Measurements from ENCODE around the gene TBC1D9.

Gene TBC1D9

GRCh38 chr4:140635606-140636005, 120.6 kb downstream of the TBC1D9 start:
- Histone ChIP-seq H4K20me1 (ENCODE audit: low read depth, low read length) (no peaks in the 10 kb centered on the region), H3K27me3 (ENCODE audit: low read length) (no peaks in the 10 kb centered on the region), H3K4me2 (ENCODE audit: low read depth, low read length, poor library complexity, severe bottlenecking) (no peak overlapping the region), H3K27ac (ENCODE audit: low read depth, low read length) (no peak overlapping the region), H3K9ac (ENCODE audit: low read length) (no peak overlapping the region), H3K79me2 (ENCODE audit: insufficient read depth, low read length) (no peaks in the 10 kb centered on the region), H3K4me3 (ENCODE audit: insufficient read depth, low read length, poor library complexity, severe bottlenecking) (no peak overlapping the region), H3K9me2 (replicated peaks; ENCODE audit: insufficient read depth, low read length) (no peaks in the 10 kb centered on the region), H3K9me3 (ENCODE audit: insufficient read depth, low read length) (no peaks in the 10 kb centered on the region), H2AFZ (ENCODE audit: low read depth, low read length, severe bottlenecking) (no peak overlapping the region), H3K36me3 (ENCODE audit: low read length) (no peaks in the 10 kb centered on the region), H3F3A (ENCODE audit: insufficient read depth) (no peaks in the 10 kb centered on the region)
- no peak for TF ChIP-seq EZH2phosphoT487 (conservative IDR thresholded peaks at IDR 0.05; ENCODE audit: low read length)
- TF ChIP-seq, protein P1, sequence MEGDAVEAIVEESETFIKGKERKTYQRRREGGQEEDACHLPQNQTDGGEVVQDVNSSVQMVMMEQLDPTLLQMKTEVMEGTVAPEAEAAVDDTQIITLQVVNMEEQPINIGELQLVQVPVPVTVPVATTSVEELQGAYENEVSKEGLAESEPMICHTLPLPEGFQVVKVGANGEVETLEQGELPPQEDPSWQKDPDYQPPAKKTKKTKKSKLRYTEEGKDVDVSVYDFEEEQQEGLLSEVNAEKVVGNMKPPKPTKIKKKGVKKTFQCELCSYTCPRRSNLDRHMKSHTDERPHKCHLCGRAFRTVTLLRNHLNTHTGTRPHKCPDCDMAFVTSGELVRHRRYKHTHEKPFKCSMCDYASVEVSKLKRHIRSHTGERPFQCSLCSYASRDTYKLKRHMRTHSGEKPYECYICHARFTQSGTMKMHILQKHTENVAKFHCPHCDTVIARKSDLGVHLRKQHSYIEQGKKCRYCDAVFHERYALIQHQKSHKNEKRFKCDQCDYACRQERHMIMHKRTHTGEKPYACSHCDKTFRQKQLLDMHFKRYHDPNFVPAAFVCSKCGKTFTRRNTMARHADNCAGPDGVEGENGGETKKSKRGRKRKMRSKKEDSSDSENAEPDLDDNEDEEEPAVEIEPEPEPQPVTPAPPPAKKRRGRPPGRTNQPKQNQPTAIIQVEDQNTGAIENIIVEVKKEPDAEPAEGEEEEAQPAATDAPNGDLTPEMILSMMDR (IDR thresholded peaks at IDR 0.05; ENCODE audit: insufficient read depth, low read length, poor library complexity, severe bottlenecking): no peak

GRCh38 chr4:140633951-140634350, 122.2 kb downstream of the TBC1D9 start:
- no peaks in the 10 kb centered on the region for H3K27me3 ChIP-seq (ENCODE audit: low read length)
- no peak overlapping the region for H3K4me3 ChIP-seq (ENCODE audit: insufficient read depth, low read length, poor library complexity, severe bottlenecking)
- H3K27ac ChIP-seq (ENCODE audit: low read depth, low read length): no peak overlapping the region
- no peak overlapping the region for H3K4me2 ChIP-seq (ENCODE audit: low read depth, low read length, poor library complexity, severe bottlenecking)
- no peaks in the 10 kb centered on the region for H3K9me3 ChIP-seq (ENCODE audit: insufficient read depth, low read length)
- no peaks in the 10 kb centered on the region for H3K36me3 ChIP-seq (ENCODE audit: low read length)
- no peak overlapping the region for H3K9ac ChIP-seq (ENCODE audit: low read length)
- no peaks in the 10 kb centered on the region for H3K79me2 ChIP-seq (ENCODE audit: insufficient read depth, low read length)
- H3K9me2 ChIP-seq (replicated peaks; ENCODE audit: insufficient read depth, low read length): no peaks in the 10 kb centered on the region
- no peaks in the 10 kb centered on the region for H3F3A ChIP-seq (ENCODE audit: insufficient read depth)
- H2AFZ ChIP-seq (ENCODE audit: low read depth, low read length, severe bottlenecking): no peak overlapping the region
- TF ChIP-seq EZH2phosphoT487 (conservative IDR thresholded peaks at IDR 0.05; ENCODE audit: low read length): no peak
- TF ChIP-seq, protein P1 (IDR thresholded peaks at IDR 0.05; ENCODE audit: insufficient read depth, low read length, poor library complexity, severe bottlenecking): no peak
- H4K20me1 ChIP-seq (ENCODE audit: low read depth, low read length): no peaks in the 10 kb centered on the region

DNA sequence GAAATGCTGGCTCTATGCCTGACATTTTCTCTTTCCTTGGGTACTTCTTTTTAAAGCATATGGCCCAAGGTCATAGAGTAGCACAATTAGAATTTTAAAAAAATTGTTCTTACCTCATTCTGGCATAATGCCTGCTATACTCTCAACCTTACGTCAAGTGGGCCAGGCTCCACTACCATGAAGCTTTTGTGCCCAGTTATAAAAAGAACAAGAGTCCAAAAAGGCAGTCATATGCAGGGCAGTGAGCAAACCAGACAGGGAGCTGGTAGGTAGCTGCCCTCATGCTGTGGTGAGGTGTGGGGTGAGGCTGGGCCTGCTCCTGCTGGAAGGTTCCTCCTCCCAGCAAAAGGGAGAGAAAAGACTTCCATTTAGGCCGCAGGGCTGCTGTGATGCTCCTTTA, 123.1 kb downstream of the TBC1D9 start:
- Histone ChIP-seq H3K27me3 (ENCODE audit: low read length) (no peaks in the 10 kb centered on the region), H3K36me3 (ENCODE audit: low read length) (no peaks in the 10 kb centered on the region), H3K9me3 (ENCODE audit: insufficient read depth, low read length) (no peaks in the 10 kb centered on the region), H3K4me3 (ENCODE audit: insufficient read depth, low read length, poor library complexity, severe bottlenecking) (no peak overlapping the region), H2AFZ (ENCODE audit: low read depth, low read length, severe bottlenecking) (no peak overlapping the region), H3K79me2 (ENCODE audit: insufficient read depth, low read length) (no peaks in the 10 kb centered on the region), H3K9ac (ENCODE audit: low read length) (no peak overlapping the region), H3K4me2 (ENCODE audit: low read depth, low read length, poor library complexity, severe bottlenecking) (no peak overlapping the region), H3F3A (ENCODE audit: insufficient read depth) (no peaks in the 10 kb centered on the region), H3K9me2 (replicated peaks; ENCODE audit: insufficient read depth, low read length) (no peaks in the 10 kb centered on the region), H4K20me1 (ENCODE audit: low read depth, low read length) (no peaks in the 10 kb centered on the region), H3K27ac (ENCODE audit: low read depth, low read length) (no peak overlapping the region)
- TF ChIP-seq, protein P1 (IDR thresholded peaks at IDR 0.05; ENCODE audit: insufficient read depth, low read length, poor library complexity, severe bottlenecking): no peak
- TF ChIP-seq EZH2phosphoT487 (conservative IDR thresholded peaks at IDR 0.05; ENCODE audit: low read length): no peak

Data from SU-DHL-6 (cell line).